ENCODE data around the gene VPS72.

- TF ChIP-seq, protein P1, sequence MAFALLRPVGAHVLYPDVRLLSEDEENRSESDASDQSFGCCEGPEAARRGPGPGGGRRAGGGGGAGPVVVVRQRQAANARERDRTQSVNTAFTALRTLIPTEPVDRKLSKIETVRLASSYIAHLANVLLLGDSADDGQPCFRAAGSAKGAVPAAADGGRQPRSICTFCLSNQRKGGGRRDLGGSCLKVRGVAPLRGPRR (CRISPR knock-in tag; IDR thresholded peaks at IDR 0.05), result no peak
- TF ChIP-seq TRIM28 (IDR thresholded peaks at IDR 0.05) (no peak), NFE2L1 (tag; IDR thresholded peaks at IDR 0.05; ENCODE audit: borderline replicate concordance, low read depth) (no peak), SMC3 (conservative IDR thresholded peaks at IDR 0.05; ENCODE audit: insufficient read depth, low read depth, low read length) (no peak)
- TF ChIP-seq, protein P2, sequence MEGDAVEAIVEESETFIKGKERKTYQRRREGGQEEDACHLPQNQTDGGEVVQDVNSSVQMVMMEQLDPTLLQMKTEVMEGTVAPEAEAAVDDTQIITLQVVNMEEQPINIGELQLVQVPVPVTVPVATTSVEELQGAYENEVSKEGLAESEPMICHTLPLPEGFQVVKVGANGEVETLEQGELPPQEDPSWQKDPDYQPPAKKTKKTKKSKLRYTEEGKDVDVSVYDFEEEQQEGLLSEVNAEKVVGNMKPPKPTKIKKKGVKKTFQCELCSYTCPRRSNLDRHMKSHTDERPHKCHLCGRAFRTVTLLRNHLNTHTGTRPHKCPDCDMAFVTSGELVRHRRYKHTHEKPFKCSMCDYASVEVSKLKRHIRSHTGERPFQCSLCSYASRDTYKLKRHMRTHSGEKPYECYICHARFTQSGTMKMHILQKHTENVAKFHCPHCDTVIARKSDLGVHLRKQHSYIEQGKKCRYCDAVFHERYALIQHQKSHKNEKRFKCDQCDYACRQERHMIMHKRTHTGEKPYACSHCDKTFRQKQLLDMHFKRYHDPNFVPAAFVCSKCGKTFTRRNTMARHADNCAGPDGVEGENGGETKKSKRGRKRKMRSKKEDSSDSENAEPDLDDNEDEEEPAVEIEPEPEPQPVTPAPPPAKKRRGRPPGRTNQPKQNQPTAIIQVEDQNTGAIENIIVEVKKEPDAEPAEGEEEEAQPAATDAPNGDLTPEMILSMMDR (IDR thresholded peaks at IDR 0.05 in 2 of 3, conservative IDR thresholded peaks at IDR 0.05 in 1 of 3; ENCODE audit: insufficient read depth in 2 of 3, low read depth in 1 of 3, low read length in 3 of 3), result no peak
These were observed 3.9 kb upstream of the VPS72 start for GRCh38 chr1:151193856-151194255.

Data from K562 (cell line).